VCaP (cell line): Measurements from ENCODE around the gene NHSL1.

ENCODE experiments used
- H3K27ac ChIP-seq: fragments of 450-650 bp; 2 replicates; pipeline ENCODE4 v1.5.1; 2017
- TF ChIP-seq, protein P1 (sequence below): fragments of 450-650 bp; conservative IDR thresholded peaks from 2 replicates; pipeline ENCODE4 v1.5.1; 2017; ENCODE audit warnings: mild to moderate bottlenecking, moderate library complexity

The NHSL1 gene

DNA sequence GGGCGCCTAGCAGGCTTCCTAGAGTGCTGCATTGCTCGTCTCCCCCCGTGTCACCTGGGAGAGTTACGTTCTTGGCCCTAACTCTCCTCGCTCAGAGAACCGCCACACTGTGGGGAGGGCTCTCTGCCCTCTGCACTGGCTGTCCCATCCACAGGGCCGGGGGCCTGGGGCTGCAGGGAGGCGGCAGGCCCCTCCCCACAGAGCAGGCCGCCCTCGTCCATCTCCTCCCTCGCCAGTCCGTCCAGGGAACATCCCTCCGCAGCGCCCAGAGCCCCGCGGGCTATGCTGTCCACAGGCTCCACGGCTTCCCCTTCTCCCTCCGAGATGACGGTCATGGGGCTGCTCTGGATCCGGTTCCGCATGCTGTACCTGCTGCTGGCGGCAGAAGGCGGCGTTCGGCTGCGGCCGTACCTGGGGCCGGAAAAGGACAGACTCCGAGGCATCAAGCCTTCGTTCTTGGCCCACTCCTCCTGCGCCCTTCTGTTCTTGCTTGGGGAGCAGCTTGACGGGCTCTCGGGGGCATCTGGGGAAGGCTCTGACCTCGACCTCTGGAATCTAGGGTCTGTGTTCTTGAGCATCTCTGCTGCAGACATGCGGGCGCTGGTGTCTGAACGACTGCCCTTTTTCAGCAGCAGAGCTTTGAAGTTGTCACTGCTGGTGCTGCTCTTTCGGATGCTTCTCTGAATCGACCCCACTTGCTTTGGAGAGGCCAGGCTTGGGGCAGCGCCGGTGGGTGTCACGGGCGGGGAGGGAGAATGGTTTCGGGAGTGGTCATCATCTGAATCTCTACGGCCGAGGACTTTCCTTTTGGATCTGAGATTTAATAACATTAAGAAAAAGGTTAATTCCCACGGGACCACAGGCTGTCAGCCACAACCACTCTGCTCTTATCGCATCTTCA, 75.0 kb downstream of the NHSL1 start:
- no peak overlapping the region for H3K27ac ChIP-seq

DNA sequence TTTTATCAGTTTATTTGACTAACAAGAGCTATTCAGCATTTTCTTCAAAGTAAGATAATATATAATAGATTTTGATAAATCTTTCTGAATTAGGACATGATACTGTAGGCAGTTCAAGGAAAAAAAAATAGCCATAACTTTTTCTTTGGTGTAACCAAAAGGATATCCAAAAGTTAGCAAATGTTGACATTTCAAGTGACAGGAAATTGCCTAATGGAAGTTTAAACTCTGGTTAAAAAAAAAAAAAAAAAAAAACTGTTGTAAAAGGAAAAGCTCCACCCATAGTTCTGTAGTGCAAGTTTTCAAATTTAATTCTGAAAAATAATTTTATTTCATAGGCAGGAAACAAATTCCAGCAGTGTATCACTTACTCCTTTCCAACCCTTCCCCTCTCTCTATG, 76.4 kb downstream of the NHSL1 start:
- TF ChIP-seq, protein P1, sequence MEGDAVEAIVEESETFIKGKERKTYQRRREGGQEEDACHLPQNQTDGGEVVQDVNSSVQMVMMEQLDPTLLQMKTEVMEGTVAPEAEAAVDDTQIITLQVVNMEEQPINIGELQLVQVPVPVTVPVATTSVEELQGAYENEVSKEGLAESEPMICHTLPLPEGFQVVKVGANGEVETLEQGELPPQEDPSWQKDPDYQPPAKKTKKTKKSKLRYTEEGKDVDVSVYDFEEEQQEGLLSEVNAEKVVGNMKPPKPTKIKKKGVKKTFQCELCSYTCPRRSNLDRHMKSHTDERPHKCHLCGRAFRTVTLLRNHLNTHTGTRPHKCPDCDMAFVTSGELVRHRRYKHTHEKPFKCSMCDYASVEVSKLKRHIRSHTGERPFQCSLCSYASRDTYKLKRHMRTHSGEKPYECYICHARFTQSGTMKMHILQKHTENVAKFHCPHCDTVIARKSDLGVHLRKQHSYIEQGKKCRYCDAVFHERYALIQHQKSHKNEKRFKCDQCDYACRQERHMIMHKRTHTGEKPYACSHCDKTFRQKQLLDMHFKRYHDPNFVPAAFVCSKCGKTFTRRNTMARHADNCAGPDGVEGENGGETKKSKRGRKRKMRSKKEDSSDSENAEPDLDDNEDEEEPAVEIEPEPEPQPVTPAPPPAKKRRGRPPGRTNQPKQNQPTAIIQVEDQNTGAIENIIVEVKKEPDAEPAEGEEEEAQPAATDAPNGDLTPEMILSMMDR = no peak
- peak overlapping the region; percentile 15; the same call in 1 of the 2 replicates for H3K27ac ChIP-seq

More for the DNA sequence above, 75.0 kb downstream of the NHSL1 start:
- TF ChIP-seq, protein P1 = no peak

DNA sequence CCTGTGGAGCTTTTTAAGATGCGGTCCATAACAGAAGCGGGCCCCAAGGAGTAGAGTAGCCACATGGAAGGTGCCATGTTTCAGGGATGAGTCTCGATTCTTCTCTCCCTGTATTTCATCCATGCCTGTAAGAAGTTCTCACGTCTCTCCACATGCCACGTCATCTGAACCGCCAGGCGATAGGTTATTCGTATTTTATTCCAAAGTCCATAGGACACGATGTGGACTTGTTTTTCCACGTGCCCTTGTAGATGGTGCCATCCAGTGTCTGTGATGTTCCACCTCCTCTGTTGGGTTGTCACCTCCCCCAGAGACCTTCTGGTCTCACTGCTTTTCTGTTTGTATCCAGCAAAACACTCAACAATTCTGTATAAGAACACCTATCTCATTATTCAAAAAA, 77.7 kb downstream of the NHSL1 start:
- TF ChIP-seq, protein P1 = no peak
- H3K27ac ChIP-seq = no peak overlapping the region

DNA sequence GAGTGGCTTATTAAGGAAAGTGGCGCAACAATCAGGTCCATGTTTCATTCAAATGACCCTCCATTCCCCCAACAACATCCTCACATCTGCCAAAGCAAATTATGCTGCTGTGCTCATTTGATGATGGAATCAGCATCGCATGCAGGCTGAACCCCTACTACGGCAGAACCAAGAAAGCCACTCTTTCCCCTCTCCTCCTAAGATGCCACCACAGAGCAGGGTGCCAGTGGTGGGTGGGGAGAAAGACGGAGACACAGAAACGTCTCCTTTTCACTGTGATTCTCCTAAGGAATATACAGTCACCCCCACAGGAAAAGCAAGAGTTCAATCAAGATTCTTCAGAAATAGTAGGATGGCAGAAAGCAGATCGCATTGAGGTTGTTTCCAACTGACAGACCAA, 78.2 kb downstream of the NHSL1 start:
- H3K27ac ChIP-seq = no peak overlapping the region
- TF ChIP-seq, protein P1 = no peak

DNA sequence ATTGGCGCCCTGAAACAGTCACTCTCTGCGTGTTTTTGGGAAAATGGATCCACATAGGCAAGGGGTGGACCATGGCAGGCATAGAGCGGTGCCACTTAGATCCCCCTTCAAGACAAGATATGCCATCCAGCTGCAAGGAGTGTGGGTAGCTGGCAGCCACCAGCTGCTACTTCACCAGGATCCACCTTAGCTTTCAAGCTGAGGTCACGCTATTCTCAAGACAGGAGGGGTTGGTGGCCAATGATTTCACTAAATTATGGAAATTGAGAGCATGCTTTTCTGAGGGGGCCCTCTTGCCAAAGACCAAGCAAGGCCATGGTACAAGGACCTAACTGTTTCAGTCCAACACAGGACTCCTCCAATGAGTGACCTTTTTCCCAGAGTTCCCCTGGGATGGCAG, 78.9 kb downstream of the NHSL1 start:
- H3K27ac ChIP-seq = no peak overlapping the region
- TF ChIP-seq, protein P1 = no peak

DNA sequence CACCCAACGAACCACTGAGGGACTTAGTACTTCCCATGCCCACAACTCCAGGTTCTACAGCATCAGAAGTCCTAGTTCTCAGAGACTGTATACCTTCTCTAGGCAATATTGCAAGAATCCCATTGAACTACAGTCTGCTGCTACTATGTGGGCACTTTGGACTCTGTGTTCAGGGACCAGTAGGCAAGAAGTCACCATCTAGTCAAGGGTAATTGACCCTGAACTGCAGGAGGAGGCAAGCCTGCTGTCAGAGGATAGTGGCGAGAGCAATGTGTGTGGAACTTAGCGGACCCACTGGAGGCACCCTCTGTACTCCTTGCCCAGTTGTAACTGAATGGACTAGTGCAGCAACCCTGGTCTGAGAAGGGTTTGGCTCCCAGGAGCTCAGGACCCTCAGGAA, 79.5 kb downstream of the NHSL1 start:
- TF ChIP-seq, protein P1 = no peak
- no peak overlapping the region for H3K27ac ChIP-seq

DNA sequence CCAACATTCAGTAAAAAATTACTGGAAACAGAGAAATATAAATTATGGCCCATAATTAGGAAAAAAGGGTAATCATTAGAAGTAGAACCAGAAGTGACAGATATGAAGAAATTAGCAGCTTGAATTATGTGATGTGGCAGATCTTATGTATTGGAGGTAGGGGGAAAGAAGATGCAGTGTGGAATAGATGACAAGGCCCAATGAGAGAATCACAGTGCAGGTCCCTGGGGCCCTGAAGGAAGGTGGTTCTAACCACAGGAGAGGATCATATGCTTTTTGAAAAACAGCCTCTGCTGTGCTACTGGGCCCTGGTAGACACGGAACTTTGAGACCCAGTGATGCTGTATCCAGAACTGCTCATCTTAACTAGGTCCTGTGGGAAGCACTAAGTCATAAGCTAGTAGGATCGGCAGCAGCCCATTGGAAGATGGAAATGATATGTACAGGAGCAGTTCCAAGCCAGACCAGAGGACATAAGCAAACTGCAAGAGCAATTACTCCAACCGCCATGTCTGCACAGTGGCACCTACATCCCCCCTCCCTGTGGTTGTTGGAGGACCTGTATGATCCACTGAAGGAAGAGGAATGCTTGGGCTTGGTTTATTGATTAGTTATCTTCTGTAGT, 81.1 kb downstream of the NHSL1 start:
- TF ChIP-seq, protein P1 = no peak
- H3K27ac ChIP-seq = no peak overlapping the region
